ENCODE results near the gene UQCRH.
"Not testable (repeated sequence)": the region's sequence is repeated elsewhere in the genome, so short reads cannot be mapped to it uniquely, and the experiment has no call there.

Gene UQCRH

DNA sequence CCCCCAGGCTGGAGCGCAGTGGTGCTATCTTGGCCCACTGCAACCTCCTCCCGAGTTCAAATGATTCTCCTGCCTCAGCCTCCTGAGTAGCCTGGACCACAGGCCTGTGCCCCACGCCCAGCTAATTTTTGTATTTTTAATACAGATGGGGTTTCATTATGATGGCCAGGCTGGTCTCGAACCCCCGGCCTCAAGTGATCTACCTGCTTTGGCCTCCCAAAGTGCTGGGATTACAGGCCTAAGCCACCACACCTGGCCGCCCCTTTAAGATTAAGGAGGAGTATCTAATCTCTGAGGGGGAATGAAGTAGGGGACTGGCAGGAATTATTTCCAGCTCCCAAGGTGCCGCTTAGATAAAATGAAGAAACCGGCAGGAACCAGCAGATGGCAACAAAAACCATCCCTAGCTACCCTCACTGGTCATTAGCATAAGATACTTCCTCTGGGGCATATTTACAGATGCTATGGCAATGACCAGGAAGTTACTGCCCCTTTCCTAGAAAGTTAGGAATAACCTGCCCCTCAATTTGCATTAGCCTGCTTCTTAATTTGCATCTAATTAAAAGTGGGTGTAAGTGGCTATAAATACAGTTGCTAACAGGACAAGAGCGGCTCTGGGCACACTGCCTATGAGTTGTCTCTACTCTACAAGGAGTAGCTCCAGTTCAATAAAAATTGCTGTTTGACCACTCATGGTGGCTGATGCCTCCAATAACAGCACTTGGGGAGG lies 30.0 kb downstream of the UQCRH start:
- peak; percentile 38 for DNase-seq (ENCODE audit: low read depth)

DNA sequence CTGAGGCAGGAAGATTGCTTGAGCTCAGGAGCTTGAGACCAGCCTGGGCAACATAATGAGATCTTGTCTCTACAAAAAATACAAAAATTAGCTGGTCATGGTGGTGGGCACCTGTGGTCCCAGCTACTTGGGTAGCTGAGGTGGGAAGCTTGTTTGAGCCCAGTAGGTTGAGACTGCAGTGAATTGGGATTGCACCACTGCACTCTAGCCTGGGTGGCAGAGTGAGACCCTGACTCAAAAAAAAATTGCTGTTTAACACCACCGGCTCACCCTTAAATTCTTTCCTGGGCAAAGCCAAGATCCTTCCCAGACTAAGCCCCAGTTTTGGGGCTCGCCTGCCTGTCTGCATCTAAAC lies 30.5 kb downstream of the UQCRH start:
- no peak for DNase-seq (ENCODE audit: low read depth)

DNA sequence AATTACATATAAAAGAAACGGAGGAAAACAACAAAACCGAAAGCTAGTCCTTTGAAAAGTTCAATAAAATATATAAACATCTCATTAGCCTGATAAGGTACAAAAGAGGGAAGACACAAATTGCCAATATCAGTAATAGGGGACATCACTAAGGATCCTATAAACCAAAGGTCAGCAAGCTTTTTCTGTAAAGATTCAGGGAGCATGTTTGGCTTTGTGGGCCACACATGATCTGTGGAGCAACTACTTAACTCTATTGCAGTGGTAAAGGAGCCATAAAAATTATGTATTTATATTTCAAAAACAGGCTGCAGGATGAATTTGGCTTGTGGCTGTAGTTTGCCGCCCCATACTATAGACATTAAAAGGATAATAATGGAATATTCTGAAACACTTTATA lies 31.6 kb downstream of the UQCRH start:
- no peak for DNase-seq (ENCODE audit: low read depth)

DNA sequence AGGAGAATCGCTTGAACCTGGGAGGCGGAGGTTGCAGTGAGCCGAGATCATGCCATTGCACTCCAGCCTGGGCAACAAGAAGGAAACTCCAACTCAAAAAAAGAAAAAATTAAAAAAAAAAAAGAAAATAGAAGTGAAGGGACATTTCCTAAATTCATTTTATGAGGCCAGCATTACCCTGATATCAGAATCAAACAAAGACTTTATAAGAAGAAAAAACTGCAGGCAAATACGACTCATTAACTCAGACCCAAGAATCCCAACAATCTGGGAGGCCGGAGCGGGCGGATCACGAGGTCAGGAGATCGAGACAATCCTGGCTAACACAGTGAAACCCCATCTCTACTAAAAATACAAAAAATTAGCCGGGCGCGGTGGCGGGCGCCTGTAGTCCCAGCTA lies 33.9 kb downstream of the UQCRH start:
- not testable (repeated sequence) for DNase-seq (ENCODE audit: low read depth)

DNA sequence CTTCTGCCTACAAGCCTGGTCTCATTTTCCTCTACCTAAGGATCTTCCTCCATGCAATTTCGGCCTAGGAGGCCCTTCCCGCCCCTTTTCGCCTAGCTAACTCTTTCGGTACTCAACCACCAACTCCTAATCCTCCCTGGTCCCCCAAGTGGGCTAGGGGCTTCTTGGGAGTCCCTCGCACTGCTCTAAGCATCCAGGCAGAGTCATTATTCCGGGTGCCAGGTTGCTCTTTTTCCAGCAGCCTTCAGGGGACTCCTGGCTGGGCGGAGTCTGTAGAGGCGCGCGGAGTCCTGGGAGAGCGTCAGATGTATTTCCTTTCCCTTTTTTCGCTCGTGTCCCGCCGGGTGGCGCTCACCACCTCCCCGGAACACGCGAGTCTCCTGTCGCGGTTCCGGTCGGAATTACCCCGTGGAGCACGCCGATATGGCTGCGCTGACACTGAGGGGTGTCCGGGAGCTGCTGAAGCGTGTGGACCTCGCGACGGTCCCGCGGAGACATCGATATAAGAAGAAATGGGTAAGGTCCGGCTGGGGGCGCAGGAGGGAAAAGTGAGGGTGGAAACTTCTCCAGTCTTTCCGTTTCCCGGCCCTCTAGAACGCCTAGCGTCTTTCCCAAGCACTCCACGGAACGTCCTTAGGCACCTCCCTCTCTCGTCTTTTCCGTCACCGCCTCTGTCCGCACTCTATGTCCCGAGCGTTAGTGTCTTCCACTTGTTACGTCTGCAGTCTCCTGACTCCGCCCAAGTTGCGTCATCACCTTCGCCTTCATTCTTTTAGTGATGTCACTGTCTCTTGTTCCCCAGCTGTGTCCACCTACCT lies 37.1 kb downstream of the UQCRH start, which contains the start of gene NSUN4:
TSS of gene NSUN4 (plus strand) at position 404 of the 818 bp plus-strand sequence. CDS start at position 424, 20 bp downstream.
- DNase-seq (ENCODE audit: low read depth): peak; percentile 96

DNA sequence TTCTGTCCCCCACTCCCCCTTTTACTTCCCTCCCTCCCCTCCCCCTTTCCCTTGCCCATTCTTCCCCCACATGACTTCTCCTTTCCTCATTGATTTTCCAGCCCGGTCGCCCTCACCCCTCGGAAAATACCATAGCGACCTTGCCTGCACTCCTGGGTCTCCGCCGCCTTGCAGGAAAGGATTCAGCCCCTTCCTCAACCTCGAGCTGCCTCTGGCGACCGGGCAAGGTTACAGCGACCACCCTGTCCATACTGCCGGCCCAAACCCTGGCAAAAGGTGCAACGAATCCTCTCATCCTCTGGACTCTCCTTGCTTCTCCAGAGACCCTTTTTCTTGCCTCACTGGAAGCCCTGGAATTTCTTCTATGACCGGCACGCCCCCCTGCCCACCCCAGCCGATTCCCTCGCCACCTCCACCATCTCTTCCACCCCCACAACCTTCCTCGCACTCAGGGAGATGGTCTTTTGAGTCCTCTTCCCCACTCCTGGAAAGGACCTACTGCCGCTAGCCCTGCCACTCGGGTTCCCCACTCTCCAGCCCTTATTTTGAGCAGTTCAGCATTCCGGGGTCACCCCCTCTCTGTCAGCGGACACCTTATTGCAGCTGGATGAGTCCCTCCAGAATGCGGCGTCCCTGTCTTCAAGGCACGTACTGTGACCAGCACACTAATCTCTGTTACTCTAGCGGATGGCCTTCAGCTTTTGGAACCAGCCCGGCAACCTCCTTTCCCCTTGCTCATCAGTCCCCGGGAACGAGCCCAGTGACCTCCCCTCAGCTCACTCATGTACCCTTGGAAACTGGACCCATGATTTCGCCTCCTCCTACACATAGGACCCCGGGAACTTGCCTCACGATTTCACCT lies 38.0 kb downstream of the UQCRH start:
- DNase-seq (ENCODE audit: low read depth): no peak

DNA sequence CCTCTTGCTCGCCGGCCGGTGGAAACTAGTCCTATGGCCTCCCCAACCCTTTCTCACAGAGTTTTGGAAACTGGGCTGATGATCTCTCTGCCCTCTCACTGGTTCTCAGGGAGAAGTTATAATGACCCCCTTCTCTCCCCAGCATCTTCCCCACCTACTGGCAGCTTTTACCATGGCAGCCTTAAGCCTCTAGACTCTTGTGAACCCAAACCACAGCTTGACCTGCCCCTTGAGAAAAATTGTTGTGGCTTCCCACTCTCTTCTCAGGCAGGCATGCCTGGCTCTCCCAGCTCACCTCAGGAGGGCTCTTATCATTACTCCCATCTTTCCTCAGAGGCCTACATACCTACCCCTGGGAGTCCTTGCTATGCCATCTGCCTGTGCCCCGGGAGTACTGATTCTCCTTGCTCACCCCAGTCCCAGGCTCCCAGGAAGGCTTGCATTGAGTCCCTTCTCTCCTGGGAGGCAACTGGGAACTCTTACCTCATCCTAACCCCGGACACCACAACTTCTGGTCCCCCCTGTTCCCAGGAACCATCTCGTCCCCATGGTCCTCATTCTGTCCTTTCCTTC lies 38.7 kb downstream of the UQCRH start:
- DNase-seq (ENCODE audit: low read depth): peak; percentile 65

DNA sequence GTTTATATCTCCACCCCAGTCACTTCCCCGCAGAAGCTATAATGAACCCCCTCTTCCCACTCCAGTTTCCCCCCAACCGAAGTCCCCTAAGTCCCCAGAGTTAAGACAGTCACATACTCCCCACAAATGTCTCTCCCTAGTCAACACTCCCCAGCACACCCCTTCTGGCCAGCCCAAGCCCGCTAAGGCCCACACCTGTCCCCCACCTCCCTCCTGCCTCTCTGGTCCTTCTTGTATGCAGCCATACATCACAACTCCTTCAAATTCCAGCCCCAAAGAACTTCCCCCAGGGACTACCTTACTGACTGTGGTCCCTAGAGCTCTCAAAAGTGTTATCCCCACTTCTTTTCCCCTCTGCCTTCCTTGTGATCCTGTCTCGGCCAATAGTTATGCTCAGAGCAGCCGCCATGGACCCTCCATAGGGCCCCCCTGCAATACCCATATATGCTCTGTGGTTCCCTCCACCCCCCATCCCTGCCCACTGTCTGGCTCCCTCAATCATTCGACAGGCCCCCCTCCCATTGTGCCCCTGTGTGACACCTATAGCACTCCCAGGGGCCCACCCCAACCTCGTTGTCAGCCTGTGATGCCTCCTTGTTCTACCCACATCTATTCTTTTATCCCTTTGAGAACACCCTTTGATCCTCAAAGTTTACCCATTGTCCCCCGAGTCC lies 39.3 kb downstream of the UQCRH start:
- no peak for DNase-seq (ENCODE audit: low read depth)

DNA sequence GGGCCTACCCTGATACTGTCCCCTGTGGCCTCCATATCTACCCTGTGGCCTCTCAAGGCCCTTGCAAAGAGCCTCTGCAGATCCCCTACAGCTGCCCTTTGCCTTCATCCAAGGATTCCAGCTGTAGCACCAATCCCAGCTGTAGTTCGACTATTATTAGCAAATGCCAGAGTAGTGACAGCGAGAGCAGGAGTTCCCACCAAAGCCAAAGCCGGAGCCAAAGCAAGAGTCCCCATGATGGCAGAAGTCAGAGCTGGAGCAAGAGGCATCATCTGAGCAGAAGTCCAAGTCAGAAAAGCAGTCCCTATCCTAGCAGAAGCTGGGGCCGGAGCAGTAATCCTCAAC lies 39.8 kb downstream of the UQCRH start:
- no peak for DNase-seq (ENCODE audit: low read depth)

DNA sequence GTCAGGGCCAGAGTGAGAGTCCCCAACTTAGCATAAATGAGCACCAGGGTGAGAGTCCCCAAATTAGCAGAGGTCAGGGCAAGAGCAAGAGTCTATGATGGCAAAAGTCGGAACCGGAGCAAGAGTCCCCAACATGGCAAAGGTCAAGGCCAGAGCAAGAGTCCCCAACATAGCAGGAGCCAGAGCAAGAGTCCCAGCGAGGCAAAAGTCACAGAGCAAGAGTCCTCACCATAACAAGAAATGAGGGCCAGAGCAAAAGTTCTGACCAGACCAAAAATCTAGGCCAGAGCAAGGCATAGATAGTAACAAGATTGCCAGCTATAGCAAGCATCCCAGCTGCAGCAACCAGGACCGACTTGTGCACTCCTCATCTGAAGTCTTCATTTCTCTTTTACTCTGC lies 40.2 kb downstream of the UQCRH start:
- DNase-seq (ENCODE audit: low read depth): no peak

DNA sequence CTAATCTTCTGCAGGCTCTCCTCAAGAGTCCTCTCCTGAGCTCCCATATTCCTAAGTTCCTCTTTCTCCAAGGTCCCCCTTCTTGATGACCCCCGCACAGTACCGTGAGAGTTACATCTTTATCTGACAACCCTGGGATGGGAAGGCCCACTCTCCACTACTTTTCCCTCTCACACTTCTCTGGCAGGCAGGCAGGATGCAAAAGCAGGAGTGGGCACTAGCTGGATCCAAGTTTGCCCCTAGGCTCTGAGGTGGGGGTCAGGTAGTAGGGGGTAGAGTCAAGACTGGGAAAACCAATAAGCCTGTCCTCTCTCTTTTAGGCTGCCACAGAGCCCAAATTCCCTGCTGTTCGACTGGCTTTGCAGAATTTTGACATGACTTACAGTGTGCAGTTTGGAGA lies 41.0 kb downstream of the UQCRH start:
- no peak for DNase-seq (ENCODE audit: low read depth)

DNA sequence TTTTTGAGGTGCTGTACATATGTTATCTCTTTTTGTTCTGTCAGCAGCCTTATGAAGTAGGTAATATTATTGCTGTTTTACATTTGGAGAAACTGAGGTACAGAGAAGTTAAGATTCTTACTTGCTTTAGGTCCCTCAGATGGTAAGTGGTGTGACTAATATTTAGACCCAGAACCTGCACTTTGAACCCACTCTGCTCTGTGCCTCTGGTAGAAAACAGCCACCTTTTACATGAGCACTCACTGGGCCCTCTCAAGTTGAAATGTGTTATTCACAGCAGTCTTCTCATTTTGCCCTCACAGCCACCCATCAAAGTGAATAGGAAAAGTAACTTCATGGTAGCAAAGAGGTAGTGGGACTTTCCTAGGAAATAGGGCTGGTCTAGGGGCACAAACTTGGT lies 41.8 kb downstream of the UQCRH start:
- no peak for DNase-seq (ENCODE audit: low read depth)

DNA sequence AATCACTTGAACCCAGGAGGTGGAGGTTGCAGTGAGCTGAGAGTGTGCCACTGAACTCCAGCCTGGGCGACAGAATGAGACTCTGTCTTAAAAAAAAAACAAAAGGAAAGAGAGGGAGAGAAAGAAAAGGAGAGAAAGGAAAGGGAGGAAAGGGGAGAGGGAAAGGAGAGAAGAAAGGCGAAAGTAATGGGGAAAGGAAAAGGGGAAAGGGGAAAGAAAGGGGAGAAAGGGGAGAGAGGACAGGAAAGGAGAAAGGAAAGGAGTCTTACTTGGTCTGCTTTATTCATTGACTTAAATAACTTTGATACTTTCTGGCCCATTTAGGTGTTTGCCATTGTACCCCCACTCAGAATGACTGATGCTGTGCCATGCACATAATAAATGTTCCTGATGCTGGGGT lies 48.9 kb downstream of the UQCRH start:
- DNase-seq (ENCODE audit: low read depth): no peak

DNA sequence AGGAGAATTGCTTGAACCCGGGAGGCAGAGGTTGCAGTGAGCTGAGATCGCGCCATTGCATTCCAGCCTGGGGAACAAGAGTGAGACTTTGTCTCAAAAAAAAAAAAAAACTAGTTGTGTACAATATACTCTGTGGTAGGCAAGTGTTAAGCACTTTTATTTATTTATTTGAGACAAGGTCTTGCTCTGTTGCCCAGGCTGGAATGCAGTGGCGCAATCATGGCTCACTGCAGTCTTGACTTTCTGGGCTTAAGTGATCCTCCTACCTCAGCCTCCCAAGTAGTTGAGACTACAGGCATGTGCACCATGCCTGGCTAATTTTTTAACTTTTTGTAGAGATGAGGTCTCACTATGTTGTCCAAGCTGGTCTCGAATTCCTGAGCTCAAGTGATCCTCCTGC lies 52.4 kb downstream of the UQCRH start:
- DNase-seq (ENCODE audit: low read depth): not testable (repeated sequence)

DNA sequence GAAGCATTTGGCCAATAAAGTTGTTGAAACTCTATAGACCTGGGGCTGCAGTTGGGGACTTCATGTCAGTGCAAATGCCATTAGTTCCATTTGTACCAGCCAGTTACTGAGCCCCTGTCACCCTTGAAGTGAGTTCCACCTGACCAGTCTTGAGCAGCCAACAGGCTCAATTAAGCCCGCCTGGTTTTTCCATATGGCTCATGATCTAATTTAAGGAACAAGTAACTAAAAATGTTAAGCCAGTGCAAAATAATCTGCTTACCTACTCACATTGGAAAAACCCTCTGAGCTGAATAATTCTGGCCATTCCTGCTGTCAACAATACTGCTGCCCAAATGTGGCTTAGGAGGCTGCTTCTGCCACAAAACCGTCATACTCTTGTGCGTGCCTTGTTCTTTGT lies 58.7 kb downstream of the UQCRH start:
- DNase-seq (ENCODE audit: low read depth): no peak

DNA sequence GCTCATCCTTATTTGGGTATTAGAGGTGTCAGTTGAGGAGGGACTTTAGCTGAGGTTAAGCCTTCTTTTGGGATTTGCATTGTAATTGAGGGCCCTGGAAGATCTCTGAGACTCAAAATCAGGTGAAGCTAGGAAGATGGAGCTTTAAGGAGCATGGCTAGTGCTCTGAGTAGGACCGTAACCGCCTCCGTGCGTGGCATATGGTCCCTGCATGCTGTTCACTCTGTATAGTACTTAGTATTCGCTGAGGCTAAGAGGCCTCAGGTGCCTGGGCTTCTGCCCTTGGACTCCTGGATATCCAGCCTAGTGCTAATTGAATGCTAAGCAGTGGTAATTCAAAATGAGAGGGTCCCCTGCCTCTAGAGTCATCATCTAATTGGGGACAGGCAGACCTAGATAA lies 59.6 kb downstream of the UQCRH start:
- no peak for DNase-seq (ENCODE audit: low read depth)

DNA sequence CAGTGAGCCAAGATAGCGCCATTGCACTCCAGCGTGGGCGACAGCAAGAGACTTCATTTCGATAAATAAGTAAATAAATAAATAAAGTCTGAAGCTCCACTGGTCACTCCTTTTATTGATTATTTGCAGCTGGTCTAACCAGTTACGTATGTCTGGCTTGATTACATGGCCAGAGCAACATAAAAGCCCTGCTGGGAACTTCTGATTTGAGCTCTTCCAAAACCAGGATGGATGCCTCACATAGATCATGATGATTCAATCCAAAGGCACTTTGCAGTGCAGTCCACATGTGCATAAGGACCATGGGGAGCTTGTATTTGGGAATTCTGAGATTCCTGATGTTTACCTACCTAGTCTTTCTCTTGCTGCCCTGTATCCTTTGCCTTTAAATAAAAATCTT lies 61.1 kb downstream of the UQCRH start:
- DNase-seq (ENCODE audit: low read depth): peak; percentile 17

DNA sequence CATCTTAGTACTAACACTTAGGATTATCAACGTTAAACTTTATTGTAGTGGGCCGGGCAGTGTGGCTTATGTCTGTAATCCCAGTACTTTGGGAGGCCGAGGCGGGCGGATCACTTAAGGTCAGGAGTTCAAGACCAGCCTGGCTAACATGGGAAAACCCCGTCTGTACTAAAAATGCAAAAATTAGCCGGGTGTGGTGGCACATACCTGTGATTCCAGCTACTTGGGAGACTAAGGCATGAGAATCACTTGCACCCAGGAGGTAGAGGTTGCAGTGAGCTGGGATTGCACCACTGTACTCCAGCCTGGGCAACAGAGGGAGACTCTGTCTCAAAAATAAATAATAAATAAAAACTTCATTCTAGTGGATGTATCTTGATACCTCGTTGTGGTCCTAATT lies 62.3 kb downstream of the UQCRH start:
- DNase-seq (ENCODE audit: low read depth): not testable (repeated sequence)

Data from iris pigment epithelial cell (primary cell).